PC-3 (cell line): ENCODE results near the gene VAPA. TPM values are rescaled to one million over a fixed set of nuclear protein-coding genes. Genes with fewer than 3 reads are reported as not detected.

Source experiments
- ATAC-seq: fragments of 200-7000 bp; cut with Tn5 transposase; 2 replicates; pipeline ENCODE4 v1.9.1; 2020; ENCODE audit warnings: mild to moderate bottlenecking, moderate library complexity
- BruUV-seq: library from RNA; stranded (reverse); fragments of 400-500 nt; replicated peaks from 2 replicates; lab custom pipeline; 2021; lab: Mats Ljungman, UMichigan
- CTCF ChIA-PET: fragments of 300-600 bp; sonication (Branson Sonifier 250); formaldehyde crosslinking; loops from one replicate; lab custom pipeline; 2022; ENCODE audit warnings: antibody characterized with exemption; lab: Charles Lee
- POLR2A ChIA-PET: fragments of 300-600 bp; sonication (Branson Sonifier 250); formaldehyde crosslinking; loops from one replicate; lab custom pipeline; 2022; ENCODE audit warnings: antibody characterized with exemption; ENCODE audit not compliant: unreplicated experiment; lab: Charles Lee
- DNase-seq: peaks from one replicate; pipeline ENCODE4 v3.0.0-alpha.2; 2015
- H2AFZ ChIP-seq: fragments of 300-600 bp; sonication (generic); 2 replicates; pipeline ENCODE4 v1.6.0; 2016; ENCODE audit warnings: antibody characterized with exemption, low read length
- H3F3A ChIP-seq: fragments of 300-600 bp; sonication (generic); one replicate; pipeline ENCODE4 v1.6.0; 2017; ENCODE audit warnings: antibody characterized with exemption, low read length, control low read depth, mild to moderate bottlenecking; ENCODE audit not compliant: unreplicated experiment
- H3K27ac ChIP-seq: fragments of 300-600 bp; sonication (generic); 2 replicates; pipeline ENCODE4 v1.5.1; 2016; ENCODE audit warnings: mild to moderate bottlenecking, low read length
- H3K27me3 ChIP-seq: fragments of 300-600 bp; sonication (generic); 2 replicates; pipeline ENCODE4 v1.6.1; 2016; ENCODE audit warnings: low read length, mixed read lengths
- H3K36me3 ChIP-seq: fragments of 300-600 bp; sonication (generic); 2 replicates; pipeline ENCODE4 v1.6.1; 2016; ENCODE audit warnings: low read depth, mixed run types, low read length, mixed read lengths
- H3K4me1 ChIP-seq: fragments of 300-600 bp; sonication (generic); 2 replicates; pipeline ENCODE4 v1.5.1; 2016; ENCODE audit warnings: low read length; ENCODE audit not compliant: insufficient read depth
- H3K4me2 ChIP-seq: fragments of 300-600 bp; sonication (generic); 2 replicates; pipeline ENCODE4 v1.6.0; 2016; ENCODE audit warnings: low read length
- H3K4me3 ChIP-seq: fragments of 300-600 bp; sonication (generic); 2 replicates; pipeline ENCODE4 v1.5.1; 2016; ENCODE audit warnings: mild to moderate bottlenecking, low read length, mixed read lengths
- H3K79me2 ChIP-seq: fragments of 300-600 bp; sonication (generic); 2 replicates; pipeline ENCODE4 v1.6.1; 2017; ENCODE audit warnings: low read length, mixed read lengths
- H3K9ac ChIP-seq: fragments of 300-600 bp; sonication (generic); 2 replicates; pipeline ENCODE4 v1.6.0; 2016; ENCODE audit warnings: mild to moderate bottlenecking, low read length
- H3K9me2 ChIP-seq: fragments of 300-600 bp; sonication (generic); replicated peaks from 2 replicates; pipeline ENCODE4 v1.6.1; 2016; ENCODE audit warnings: mixed run types, low read length, mixed read lengths
- H3K9me3 ChIP-seq: fragments of 300-600 bp; sonication (generic); 2 replicates; pipeline ENCODE4 v1.6.1; 2016; ENCODE audit warnings: low read length, mixed read lengths
- H4K20me1 ChIP-seq: fragments of 300-600 bp; sonication (generic); 2 replicates; pipeline ENCODE4 v1.6.1; 2016; ENCODE audit warnings: low read length, mixed read lengths
- CTCF ChIP-seq: fragments of 300-600 bp; sonication (generic); conservative IDR thresholded peaks from 2 replicates; pipeline ENCODE4 v1.5.1; 2017; ENCODE audit warnings: antibody characterized with exemption, low read depth, mild to moderate bottlenecking, low read length
- EZH2 ChIP-seq: fragments of 300-600 bp; sonication (generic); IDR thresholded peaks from one replicate; pipeline ENCODE4 v1.6.1; 2017; ENCODE audit warnings: antibody characterized with exemption, mild to moderate bottlenecking, low read length; ENCODE audit not compliant: unreplicated experiment
- EZH2phosphoT487 ChIP-seq: fragments of 300-600 bp; sonication (generic); IDR thresholded peaks from 2 replicates; pipeline ENCODE4 v1.6.1; 2018; ENCODE audit warnings: mild to moderate bottlenecking, antibody characterized with exemption, low read length, borderline replicate concordance
- intact Hi-C: fragments of 100-400 bp; cut with micrococcal nuclease; formaldehyde crosslinking; loops from 2 replicates; pipeline ENCODE4 v1.9.0; 2023
- total RNA-seq: library from RNA; depleted of rRNA; stranded (reverse); fragments of >200 nt; gene quantifications from 2 replicates; pipeline ENCODE4 v1.2.3, GENCODE V29; 2014

Gene VAPA
- total RNA-seq, 1 experiment from 2014 or later, result 281 TPM

DNA sequence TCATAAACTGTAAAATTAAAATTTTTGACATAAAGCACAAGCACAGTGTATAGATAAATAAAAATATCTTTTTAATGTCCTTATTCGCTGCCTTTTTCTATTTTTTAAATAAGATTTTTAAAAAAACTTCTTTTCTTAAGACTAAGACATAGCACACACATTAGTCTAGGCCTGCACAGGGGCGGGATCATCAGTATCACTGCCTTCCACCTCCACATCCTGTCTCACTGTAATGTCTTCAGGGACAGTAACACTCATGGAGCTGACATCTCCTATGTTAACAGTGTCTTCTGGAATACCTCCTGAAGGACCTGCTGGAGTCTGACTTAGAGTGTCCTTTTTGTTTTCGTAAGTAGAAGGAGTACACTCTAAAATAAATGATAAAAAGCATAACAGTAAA, 33.0 kb downstream of the VAPA start:
- POLR2A ChIA-PET, result interaction anchor here (0.6 kb wide), 1 partner anchor 33 kb away, joined by 3 read pairs; the partner anchor contains the start of gene VAPA
- Histone ChIP-seq H3K4me3 (no peak overlapping the region), H3K9me2 (no peaks in the 10 kb centered on the region), H2AFZ (no peak overlapping the region), H4K20me1 (peaks cover 12% of the 10 kb centered on the region), H3K36me3 (peaks cover 52% of the 10 kb centered on the region), H3K27me3 (no peaks in the 10 kb centered on the region), H3K9ac (no peak overlapping the region), H3K79me2 (peaks cover 24% of the 10 kb centered on the region), H3K9me3 (no peaks in the 10 kb centered on the region), H3F3A (no peaks in the 10 kb centered on the region), H3K4me1 (no peaks in the 10 kb centered on the region; the same call in 1 of the 2 replicates), H3K4me2 (no peak overlapping the region), H3K27ac (0 out of 2 replicates have a peak overlapping the region, but pooled peaks have one; percentile 12)
- CTCF ChIA-PET, result no interaction called here
- BruUV-seq, result no TSS peak
- ATAC-seq (peak; percentile 44), DNase-seq (no peak)
- TF ChIP-seq EZH2, result no peak
- no peak for TF ChIP-seq EZH2phosphoT487
- no peak for TF ChIP-seq CTCF
- intact Hi-C loops, result no loop called here

DNA sequence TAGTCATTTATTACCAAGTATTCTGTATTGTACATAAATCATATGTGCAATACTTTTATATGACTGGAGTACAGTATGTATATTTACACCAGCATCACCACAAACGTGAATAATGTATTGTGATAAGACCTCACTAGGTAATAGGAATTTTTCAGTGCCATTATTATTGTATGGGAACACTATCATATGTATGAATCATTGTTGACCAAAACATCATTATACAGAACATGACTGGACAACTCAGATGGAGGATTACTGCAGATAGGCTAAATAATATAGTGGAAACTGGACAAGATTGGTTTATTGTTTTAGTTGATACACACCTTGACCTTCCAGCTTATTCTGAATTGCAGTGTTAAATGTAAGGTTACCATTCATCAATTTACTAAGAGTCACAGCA, 33.4 kb downstream of the VAPA start:
- Histone ChIP-seq H3F3A (no peaks in the 10 kb centered on the region), H3K79me2 (peaks cover 23% of the 10 kb centered on the region), H3K4me1 (no peaks in the 10 kb centered on the region; the same call in 1 of the 2 replicates), H4K20me1 (peaks cover 15% of the 10 kb centered on the region), H3K9me2 (no peaks in the 10 kb centered on the region), H3K36me3 (peaks cover 55% of the 10 kb centered on the region), H3K27me3 (no peaks in the 10 kb centered on the region), H3K4me2 (no peak overlapping the region), H3K9ac (no peak overlapping the region), H2AFZ (no peak overlapping the region), H3K27ac (no peak overlapping the region), H3K4me3 (no peak overlapping the region), H3K9me3 (no peaks in the 10 kb centered on the region)
- POLR2A ChIA-PET, result no interaction called here
- CTCF ChIA-PET, result interaction anchor here (0.5 kb wide), 1 partner anchor 210 kb away, joined by 3 read pairs; no protein-coding TSS in a partner anchor
- ATAC-seq (peak; percentile 80), DNase-seq (peak; percentile 63)
- intact Hi-C loops, result no loop called here
- no TSS peak for BruUV-seq
- TF ChIP-seq EZH2, result no peak

DNA sequence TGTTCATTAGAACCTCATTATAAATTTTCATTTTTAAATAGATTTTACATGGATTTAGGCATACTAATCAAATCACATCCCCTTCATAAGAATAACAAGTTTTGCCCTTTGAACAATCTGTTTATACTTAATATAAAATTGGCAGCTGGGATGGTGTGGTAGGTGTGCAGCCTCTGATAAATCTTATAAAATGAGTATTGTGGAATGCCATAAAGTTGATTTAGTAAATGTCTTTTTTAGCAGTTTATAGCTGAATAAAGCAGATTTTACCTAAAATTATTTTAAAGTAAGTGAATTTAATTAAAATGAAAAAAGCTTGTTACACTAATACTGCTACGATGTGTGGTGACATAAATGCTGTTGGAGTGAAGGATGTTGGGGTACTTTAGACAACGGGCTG, 35.5 kb downstream of the VAPA start:
- H3K27me3 ChIP-seq, result no peaks in the 10 kb centered on the region
- no peak for DNase-seq
- ChIA-PET CTCF (no interaction called here), POLR2A (no interaction called here)
- no peak overlapping the region for H3K27ac ChIP-seq
- no peaks in the 10 kb centered on the region; the same call in 1 of the 2 replicates for H3K4me1 ChIP-seq
- TF ChIP-seq EZH2 (no peak), EZH2phosphoT487 (no peak), CTCF (no peak)
- no peak overlapping the region for H3K4me3 ChIP-seq
- H3K36me3 ChIP-seq, result peaks cover 65% of the 10 kb centered on the region
- BruUV-seq, result no TSS peak
- H4K20me1 ChIP-seq, result peaks cover 18% of the 10 kb centered on the region
- no peaks in the 10 kb centered on the region for H3F3A ChIP-seq
- no peak overlapping the region for H3K4me2 ChIP-seq
- no peaks in the 10 kb centered on the region for H3K9me3 ChIP-seq
- no peak overlapping the region for H3K9ac ChIP-seq
- intact Hi-C loops, result no loop called here
- no peak overlapping the region for H2AFZ ChIP-seq
- no peak for ATAC-seq
- H3K9me2 ChIP-seq, result no peaks in the 10 kb centered on the region
- H3K79me2 ChIP-seq, result peaks cover 14% of the 10 kb centered on the region
